Body of pancreas (tissue), 4 donors: ENCODE data around the gene UBE2E3.

Source experiments
- POLR2A ChIP-seq, 3 donors: fragments of 450-650 bp; IDR thresholded peaks; one replicate each; pipeline ENCODE4 v1.6.1; 2016; ENCODE audit warnings: antibody characterized with exemption in 3 of 3, mild to moderate bottlenecking in 2 of 3
- TF ChIP-seq, protein P1 (sequence below), 7 experiments: fragments of 450-650 bp in 4 of 7; fragments of 200-600 bp in 3 of 7; sonication (generic) in 3 of 7; IDR thresholded peaks; one replicate each; pipeline ENCODE4 v1.5.1; 2016 to 2019; ENCODE audit warnings: antibody characterized with exemption in 7 of 7

DNA sequence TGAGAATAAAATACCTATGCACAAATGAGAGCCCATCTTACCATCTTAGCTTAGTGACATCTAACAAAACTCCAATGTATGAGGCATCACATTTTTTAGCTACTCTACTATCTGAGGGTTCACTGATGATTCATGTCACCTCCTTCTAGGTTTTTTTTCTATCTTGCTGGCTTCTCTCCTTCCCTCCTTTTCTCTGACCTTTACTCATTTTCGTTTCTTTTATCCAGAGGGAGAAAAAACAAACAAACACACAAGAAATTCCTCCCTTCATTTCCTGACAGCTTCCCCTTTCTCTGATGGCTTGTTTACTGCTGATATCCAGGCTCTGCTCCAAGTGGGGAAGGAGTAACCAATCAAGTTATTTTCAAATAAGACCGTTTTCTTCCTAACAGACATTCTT, 115.1 kb downstream of the UBE2E3 start:
- TF ChIP-seq, protein P1, sequence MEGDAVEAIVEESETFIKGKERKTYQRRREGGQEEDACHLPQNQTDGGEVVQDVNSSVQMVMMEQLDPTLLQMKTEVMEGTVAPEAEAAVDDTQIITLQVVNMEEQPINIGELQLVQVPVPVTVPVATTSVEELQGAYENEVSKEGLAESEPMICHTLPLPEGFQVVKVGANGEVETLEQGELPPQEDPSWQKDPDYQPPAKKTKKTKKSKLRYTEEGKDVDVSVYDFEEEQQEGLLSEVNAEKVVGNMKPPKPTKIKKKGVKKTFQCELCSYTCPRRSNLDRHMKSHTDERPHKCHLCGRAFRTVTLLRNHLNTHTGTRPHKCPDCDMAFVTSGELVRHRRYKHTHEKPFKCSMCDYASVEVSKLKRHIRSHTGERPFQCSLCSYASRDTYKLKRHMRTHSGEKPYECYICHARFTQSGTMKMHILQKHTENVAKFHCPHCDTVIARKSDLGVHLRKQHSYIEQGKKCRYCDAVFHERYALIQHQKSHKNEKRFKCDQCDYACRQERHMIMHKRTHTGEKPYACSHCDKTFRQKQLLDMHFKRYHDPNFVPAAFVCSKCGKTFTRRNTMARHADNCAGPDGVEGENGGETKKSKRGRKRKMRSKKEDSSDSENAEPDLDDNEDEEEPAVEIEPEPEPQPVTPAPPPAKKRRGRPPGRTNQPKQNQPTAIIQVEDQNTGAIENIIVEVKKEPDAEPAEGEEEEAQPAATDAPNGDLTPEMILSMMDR (IDR thresholded peaks at IDR 0.05) = no peak
- no peak for TF ChIP-seq POLR2A (IDR thresholded peaks at IDR 0.05)
